Lower leg skin (tissue), 4 donors: ENCODE measurements around the gene PIP5KL1. TPM values are rescaled to one million over a fixed set of nuclear protein-coding genes. Genes with fewer than 3 reads are reported as not detected.

Source experiments
- DNase-seq, 2 donors: peaks; one replicate each; pipeline ENCODE4 v3.0.0-alpha.2; 2019; ENCODE audit warnings: low spot score in 2 of 2
- H3K4me3 ChIP-seq: fragments of 200-600 bp; sonication (generic); 2 replicates; pipeline ENCODE4 v1.5.1; 2017; ENCODE audit warnings: mild to moderate bottlenecking, low read depth; ENCODE audit not compliant: poor library complexity, severe bottlenecking
- POLR2A ChIP-seq, 2 donors: fragments of 450-650 bp; IDR thresholded peaks; one replicate each; pipeline ENCODE4 v1.6.1; 2016 to 2017; ENCODE audit warnings: antibody characterized with exemption in 2 of 2, mild to moderate bottlenecking in 1 of 2, moderate library complexity in 1 of 2
- WGBS, 2 donors: methylation state at CpG; one replicate each; pipeline ENCODE4 v1.1.5; 2018; 5-methylcytosine and 5-hydroxymethylcytosine counted together
- intact Hi-C: fragments of 100-400 bp; cut with DNase I; formaldehyde crosslinking; loops from one replicate; pipeline ENCODE4 v1.15.0; 2023; ENCODE audit warnings: low total_unique reads
- total RNA-seq, 4 donors: library from RNA; depleted of rRNA; stranded (reverse); fragments of >200 nt; gene quantifications; one replicate each; pipeline ENCODE4 v1.1.0, GENCODE V29; 2016
- TF ChIP-seq, protein P1 (sequence below), 3 donors: fragments of 450-650 bp; IDR thresholded peaks; one replicate each; pipeline ENCODE4 v1.5.1; 2016; ENCODE audit warnings: antibody characterized with exemption in 3 of 3, mild to moderate bottlenecking in 3 of 3, moderate library complexity in 2 of 3

PIP5KL1 gene, protein sequence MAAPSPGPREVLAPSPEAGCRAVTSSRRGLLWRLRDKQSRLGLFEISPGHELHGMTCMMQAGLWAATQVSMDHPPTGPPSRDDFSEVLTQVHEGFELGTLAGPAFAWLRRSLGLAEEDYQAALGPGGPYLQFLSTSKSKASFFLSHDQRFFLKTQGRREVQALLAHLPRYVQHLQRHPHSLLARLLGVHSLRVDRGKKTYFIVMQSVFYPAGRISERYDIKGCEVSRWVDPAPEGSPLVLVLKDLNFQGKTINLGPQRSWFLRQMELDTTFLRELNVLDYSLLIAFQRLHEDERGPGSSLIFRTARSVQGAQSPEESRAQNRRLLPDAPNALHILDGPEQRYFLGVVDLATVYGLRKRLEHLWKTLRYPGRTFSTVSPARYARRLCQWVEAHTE
- 10 to 100 TPM in 1 of 4 donors, 1 to 10 TPM in 3; 4.1 to 11.3 (median 8.4) TPM for total RNA-seq

- peak in 1 of 2 donors; percentile 95 for DNase-seq
- H3K4me3 ChIP-seq = peak within 1 kb of the TSS; percentile 22
- TF ChIP-seq, protein P1, sequence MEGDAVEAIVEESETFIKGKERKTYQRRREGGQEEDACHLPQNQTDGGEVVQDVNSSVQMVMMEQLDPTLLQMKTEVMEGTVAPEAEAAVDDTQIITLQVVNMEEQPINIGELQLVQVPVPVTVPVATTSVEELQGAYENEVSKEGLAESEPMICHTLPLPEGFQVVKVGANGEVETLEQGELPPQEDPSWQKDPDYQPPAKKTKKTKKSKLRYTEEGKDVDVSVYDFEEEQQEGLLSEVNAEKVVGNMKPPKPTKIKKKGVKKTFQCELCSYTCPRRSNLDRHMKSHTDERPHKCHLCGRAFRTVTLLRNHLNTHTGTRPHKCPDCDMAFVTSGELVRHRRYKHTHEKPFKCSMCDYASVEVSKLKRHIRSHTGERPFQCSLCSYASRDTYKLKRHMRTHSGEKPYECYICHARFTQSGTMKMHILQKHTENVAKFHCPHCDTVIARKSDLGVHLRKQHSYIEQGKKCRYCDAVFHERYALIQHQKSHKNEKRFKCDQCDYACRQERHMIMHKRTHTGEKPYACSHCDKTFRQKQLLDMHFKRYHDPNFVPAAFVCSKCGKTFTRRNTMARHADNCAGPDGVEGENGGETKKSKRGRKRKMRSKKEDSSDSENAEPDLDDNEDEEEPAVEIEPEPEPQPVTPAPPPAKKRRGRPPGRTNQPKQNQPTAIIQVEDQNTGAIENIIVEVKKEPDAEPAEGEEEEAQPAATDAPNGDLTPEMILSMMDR (IDR thresholded peaks at IDR 0.05) = no peak
- TF ChIP-seq POLR2A (IDR thresholded peaks at IDR 0.05) = no peak
- WGBS, 2 donors = 3 to 9% methylated on average over 24 to 60 of the region's 70 CpGs
- intact Hi-C loops = no loop called here
Measured at GRCh38 chr9:127930231-127931091, at the start of gene PIP5KL1. PIP5KL1 (minus strand) TSS chr9:127930777; CDS start chr9:127930752, 25 bp downstream.

DNA sequence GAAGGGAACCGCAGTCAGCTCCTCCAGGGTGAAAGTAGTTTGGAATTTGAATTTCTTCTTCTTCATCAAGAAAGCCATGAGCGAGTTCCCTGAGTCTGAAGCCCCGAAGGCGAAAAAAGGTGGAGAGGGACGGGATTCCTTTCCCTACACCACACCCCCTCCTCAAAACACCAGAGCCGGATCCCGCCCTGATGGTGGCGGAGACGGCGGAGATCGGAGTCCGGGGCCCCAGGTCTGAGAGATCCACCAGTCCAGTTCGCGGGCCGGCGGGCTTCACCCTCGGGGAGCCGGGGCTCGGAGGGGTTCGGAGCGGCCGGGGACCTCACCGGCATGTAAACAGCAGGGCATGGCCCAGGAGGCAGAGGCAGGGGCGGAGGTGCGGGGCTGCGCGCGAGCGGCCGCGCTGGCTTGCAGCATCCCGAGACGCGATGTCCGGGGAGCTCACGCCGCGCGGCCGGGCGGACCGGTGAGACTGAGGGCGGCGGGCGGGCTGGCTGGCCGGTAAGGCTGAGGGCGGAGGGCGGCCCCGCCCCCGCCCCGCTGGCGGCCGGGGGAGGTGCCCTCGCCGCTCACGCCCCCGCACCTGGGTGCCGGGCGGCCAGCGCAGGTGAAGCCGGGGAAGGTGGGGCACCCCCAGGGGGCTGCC, 49.6 kb upstream of the PIP5KL1 start:
- WGBS, 2 donors = 0 to 1% methylated on average over 24 to 47 of the region's 61 CpGs
- no peak for DNase-seq
- no peak for TF ChIP-seq POLR2A (IDR thresholded peaks at IDR 0.05)
- TF ChIP-seq, protein P1 (IDR thresholded peaks at IDR 0.05) = no peak
- peak overlapping the region; percentile 78 for H3K4me3 ChIP-seq
- intact Hi-C loops = no loop called here

DNA sequence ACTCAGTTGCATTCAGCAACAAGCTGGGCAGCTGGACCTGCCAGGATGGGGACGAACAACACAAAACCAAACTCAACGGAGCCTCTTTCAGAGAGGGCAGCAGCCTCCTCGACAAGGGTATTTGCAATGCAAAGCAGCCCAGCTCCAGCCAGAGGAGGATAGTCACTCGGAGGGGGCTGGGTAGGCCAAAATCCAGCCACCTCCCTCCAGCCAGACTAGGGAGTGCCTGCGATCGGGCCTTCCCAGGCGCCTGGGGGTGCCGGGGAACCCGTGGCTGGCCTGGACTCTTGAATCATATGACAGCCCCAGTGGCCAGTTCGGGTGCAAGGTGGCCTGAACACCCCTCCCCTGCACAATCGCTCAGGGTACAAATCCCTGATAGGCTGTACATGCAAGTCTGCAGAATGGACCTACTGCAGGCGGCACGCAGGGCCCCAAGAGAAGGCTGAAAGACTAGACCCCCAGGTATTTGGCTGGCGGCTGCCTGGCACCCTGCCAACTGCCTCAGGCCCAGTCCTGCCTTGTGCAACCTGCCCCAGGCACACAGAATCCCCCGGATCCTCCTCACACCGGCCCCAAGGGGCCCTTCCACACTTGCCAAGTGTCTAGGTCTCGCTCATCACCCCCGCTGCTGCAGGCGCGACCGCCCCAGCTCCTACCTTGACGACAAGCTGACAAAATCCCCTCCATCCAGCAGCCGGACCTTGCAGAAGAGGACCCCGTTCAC, 48.9 kb upstream of the PIP5KL1 start:
- TF ChIP-seq, protein P1 (IDR thresholded peaks at IDR 0.05) = no peak
- TF ChIP-seq POLR2A (IDR thresholded peaks at IDR 0.05) = no peak

DNA sequence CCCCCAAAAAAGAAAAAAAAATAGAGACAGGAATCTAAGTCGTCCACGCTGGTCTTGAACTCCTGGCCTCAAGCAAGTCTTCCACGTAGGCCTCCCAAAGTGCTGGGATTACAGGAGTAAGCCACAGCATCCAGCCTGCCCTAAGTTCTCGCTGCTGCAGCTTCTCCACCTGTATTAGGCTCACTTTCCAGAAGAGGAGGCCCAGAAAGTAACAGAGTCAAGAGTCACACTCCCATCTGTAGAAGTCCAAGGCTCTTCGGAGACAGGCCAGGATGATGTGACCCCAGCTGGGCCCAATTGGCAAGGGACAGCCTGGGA, 48.4 kb upstream of the PIP5KL1 start:
- peak overlapping the region; percentile 78 for H3K4me3 ChIP-seq
- 32 to 44% methylated on average over 5 of the region's 5 CpGs for WGBS, 2 donors
- intact Hi-C loops = no loop called here
- TF ChIP-seq, protein P1 (IDR thresholded peaks at IDR 0.05) = no peak
- no peak for TF ChIP-seq POLR2A (IDR thresholded peaks at IDR 0.05)
- DNase-seq = no peak

More for the DNA sequence above, 48.9 kb upstream of the PIP5KL1 start:
- 6 to 14% methylated on average over 24 of the region's 24 CpGs for WGBS, 2 donors
- no peak for DNase-seq
- H3K4me3 ChIP-seq = peak overlapping the region; percentile 78
- intact Hi-C loops = no loop called here
